DND-41 (cell line): Measurements from ENCODE around the gene SELENOF.

ENCODE experiments used
- EZH2 ChIP-seq: IDR thresholded peaks from 3 replicates; pipeline ENCODE4 v1.6.1; 2012; ENCODE audit warnings: borderline replicate concordance, low read depth, mild to moderate bottlenecking, moderate library complexity, low read length, inconsistent platforms; ENCODE audit not compliant: severe bottlenecking
- TF ChIP-seq, protein P1 (sequence below): IDR thresholded peaks from 2 replicates; pipeline ENCODE4 v1.5.1; 2012; ENCODE audit warnings: borderline replicate concordance, low read length, moderate library complexity, mild to moderate bottlenecking; ENCODE audit not compliant: poor library complexity, severe bottlenecking; ENCODE audit errors: extremely low read depth

DNA sequence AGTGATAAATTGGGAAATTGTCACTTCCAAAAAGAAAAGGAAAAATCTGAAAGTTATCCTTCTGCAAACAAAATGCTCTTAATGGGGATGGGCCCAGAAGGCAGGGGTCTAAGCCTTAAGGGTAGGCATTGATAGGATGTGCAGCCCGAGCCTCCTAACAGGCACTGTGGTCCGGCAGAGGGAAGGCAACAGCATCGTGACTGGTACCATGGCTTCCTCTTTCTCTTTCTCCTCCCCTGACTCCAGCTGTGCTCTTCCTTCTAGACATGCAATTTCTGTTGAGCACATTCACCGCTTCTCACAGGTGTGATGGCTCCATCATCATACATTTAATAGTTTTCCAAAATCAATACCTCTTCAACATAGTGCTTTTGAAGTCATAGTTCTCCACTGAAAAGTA is 91.5 kb downstream of the SELENOF start:
- TF ChIP-seq, protein P1, sequence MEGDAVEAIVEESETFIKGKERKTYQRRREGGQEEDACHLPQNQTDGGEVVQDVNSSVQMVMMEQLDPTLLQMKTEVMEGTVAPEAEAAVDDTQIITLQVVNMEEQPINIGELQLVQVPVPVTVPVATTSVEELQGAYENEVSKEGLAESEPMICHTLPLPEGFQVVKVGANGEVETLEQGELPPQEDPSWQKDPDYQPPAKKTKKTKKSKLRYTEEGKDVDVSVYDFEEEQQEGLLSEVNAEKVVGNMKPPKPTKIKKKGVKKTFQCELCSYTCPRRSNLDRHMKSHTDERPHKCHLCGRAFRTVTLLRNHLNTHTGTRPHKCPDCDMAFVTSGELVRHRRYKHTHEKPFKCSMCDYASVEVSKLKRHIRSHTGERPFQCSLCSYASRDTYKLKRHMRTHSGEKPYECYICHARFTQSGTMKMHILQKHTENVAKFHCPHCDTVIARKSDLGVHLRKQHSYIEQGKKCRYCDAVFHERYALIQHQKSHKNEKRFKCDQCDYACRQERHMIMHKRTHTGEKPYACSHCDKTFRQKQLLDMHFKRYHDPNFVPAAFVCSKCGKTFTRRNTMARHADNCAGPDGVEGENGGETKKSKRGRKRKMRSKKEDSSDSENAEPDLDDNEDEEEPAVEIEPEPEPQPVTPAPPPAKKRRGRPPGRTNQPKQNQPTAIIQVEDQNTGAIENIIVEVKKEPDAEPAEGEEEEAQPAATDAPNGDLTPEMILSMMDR: no peak
- TF ChIP-seq EZH2: no peak
